Stimulated activated CD4-positive, alpha-beta T cell treated with anti-CD3 and anti-CD28 coated beads, Interleukin-2, amount 100 ng/mL, for 48 hours (primary cell): ENCODE results near the gene FANCE.

Experiments
- DNase-seq, 2 donors: peaks; one replicate each; pipeline ENCODE4 v3.0.0-alpha.2; 2020

Gene FANCE

GRCh38 chr6:35486005-35486925 lies 34.1 kb downstream of the FANCE start:
- DNase-seq = no peak

GRCh38 chr6:35487658-35488516 lies 35.7 kb downstream of the FANCE start:
- DNase-seq = no peak

- no peak for DNase-seq
Measured at GRCh38 chr6:35488517-35488862, 36.4 kb downstream of the FANCE start.

GRCh38 chr6:35489066-35489465 lies 36.9 kb downstream of the FANCE start:
- DNase-seq = no peak

- no peak for DNase-seq
Measured at GRCh38 chr6:35489995-35490791, 38.1 kb downstream of the FANCE start.

- DNase-seq = no peak
Measured at GRCh38 chr6:35490821-35491557, 38.9 kb downstream of the FANCE start.

GRCh38 chr6:35491558-35492257 lies 39.6 kb downstream of the FANCE start:
- DNase-seq = no peak

GRCh38 chr6:35492258-35492973 lies 40.3 kb downstream of the FANCE start:
- DNase-seq = no peak

GRCh38 chr6:35492974-35493284 lies 40.8 kb downstream of the FANCE start:
- no peak for DNase-seq

- no peak for DNase-seq
Measured at GRCh38 chr6:35493307-35493983, 41.3 kb downstream of the FANCE start.

GRCh38 chr6:35494161-35494563 lies 42.0 kb downstream of the FANCE start:
- DNase-seq = no peak

GRCh38 chr6:35495258-35496035 lies 43.3 kb downstream of the FANCE start:
- no peak for DNase-seq

- DNase-seq = no peak
Measured at GRCh38 chr6:35496036-35496840, 44.1 kb downstream of the FANCE start.

GRCh38 chr6:35496841-35497570 lies 44.9 kb downstream of the FANCE start, which contains the start of gene TEAD3:
TEAD3 (minus strand) TSS chr6:35497079.
- peak in 1 of 2 donors; percentile 47 for DNase-seq

GRCh38 chr6:35497571-35498421 lies 45.7 kb downstream of the FANCE start:
- DNase-seq = peak in 1 of 2 donors; percentile 40

- no peak for DNase-seq
Measured at GRCh38 chr6:35498422-35499067, 46.4 kb downstream of the FANCE start.
